Peyer's patch (tissue), 4 donors: ENCODE data around the gene BMP8B.

ENCODE experiments used
- POLR2A ChIP-seq, 2 donors: fragments of 450-650 bp; IDR thresholded peaks; one replicate each; pipeline ENCODE4 v1.5.1; 2017; ENCODE audit warnings: antibody characterized with exemption in 2 of 2, mild to moderate bottlenecking in 2 of 2, moderate library complexity in 2 of 2
- TF ChIP-seq, protein P1 (sequence below), 6 experiments: fragments of 450-650 bp in 4 of 6; fragments of 200-600 bp in 2 of 6; sonication (generic) in 1 of 6; IDR thresholded peaks; one replicate each; pipeline ENCODE4 v1.5.1; 2017 to 2019; ENCODE audit warnings: antibody characterized with exemption in 6 of 6, mild to moderate bottlenecking in 3 of 6, moderate library complexity in 1 of 6

GRCh38 chr1:39789571-39790110, 976 bp upstream of the BMP8B start:
- TF ChIP-seq, protein P1, sequence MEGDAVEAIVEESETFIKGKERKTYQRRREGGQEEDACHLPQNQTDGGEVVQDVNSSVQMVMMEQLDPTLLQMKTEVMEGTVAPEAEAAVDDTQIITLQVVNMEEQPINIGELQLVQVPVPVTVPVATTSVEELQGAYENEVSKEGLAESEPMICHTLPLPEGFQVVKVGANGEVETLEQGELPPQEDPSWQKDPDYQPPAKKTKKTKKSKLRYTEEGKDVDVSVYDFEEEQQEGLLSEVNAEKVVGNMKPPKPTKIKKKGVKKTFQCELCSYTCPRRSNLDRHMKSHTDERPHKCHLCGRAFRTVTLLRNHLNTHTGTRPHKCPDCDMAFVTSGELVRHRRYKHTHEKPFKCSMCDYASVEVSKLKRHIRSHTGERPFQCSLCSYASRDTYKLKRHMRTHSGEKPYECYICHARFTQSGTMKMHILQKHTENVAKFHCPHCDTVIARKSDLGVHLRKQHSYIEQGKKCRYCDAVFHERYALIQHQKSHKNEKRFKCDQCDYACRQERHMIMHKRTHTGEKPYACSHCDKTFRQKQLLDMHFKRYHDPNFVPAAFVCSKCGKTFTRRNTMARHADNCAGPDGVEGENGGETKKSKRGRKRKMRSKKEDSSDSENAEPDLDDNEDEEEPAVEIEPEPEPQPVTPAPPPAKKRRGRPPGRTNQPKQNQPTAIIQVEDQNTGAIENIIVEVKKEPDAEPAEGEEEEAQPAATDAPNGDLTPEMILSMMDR (IDR thresholded peaks at IDR 0.05): no peak
- no peak for TF ChIP-seq POLR2A (IDR thresholded peaks at IDR 0.05)
